ENCODE measurements around the gene PCDH7. TPM values are rescaled to one million over a fixed set of nuclear protein-coding genes. Genes with fewer than 3 reads are reported as not detected.

Gene PCDH7
- total and polyA plus RNA-seq, 4 donors: 0.75 to 57.6 (median 5.3) TPM

DNA sequence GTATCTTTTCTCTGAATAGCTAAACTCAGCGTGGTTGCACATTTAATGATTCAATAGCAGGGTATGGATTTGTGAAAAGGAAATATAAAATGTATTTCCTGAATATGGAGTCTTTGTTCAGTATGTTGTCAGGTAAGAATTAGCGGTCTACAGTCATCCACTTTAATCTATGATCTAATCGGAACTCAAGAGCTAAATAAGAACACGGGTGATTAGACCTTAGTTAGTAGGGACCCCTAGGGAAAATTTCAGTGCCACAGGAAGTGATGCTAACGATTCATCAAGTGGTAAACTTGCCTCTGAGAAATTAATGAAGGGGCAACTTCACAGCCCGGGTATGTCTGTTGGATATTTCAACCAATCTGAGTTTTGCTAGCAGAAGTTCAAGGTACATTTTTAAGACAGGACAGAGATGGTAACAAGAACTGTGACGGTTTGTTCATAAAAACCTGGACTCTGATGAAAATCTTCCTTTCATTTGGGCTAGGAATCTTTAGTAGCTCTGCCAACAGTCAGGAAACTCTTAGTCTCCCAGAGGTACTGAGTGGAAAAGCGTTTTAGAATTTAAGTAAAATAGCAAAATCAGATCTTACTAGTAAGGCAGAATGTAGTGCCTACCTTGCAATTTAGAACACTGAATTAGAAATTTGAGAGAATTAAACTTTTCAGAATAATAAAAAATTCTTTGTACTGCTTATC is 47.1 kb downstream of the PCDH7 start:
- TF ChIP-seq, protein P1, sequence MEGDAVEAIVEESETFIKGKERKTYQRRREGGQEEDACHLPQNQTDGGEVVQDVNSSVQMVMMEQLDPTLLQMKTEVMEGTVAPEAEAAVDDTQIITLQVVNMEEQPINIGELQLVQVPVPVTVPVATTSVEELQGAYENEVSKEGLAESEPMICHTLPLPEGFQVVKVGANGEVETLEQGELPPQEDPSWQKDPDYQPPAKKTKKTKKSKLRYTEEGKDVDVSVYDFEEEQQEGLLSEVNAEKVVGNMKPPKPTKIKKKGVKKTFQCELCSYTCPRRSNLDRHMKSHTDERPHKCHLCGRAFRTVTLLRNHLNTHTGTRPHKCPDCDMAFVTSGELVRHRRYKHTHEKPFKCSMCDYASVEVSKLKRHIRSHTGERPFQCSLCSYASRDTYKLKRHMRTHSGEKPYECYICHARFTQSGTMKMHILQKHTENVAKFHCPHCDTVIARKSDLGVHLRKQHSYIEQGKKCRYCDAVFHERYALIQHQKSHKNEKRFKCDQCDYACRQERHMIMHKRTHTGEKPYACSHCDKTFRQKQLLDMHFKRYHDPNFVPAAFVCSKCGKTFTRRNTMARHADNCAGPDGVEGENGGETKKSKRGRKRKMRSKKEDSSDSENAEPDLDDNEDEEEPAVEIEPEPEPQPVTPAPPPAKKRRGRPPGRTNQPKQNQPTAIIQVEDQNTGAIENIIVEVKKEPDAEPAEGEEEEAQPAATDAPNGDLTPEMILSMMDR (IDR thresholded peaks at IDR 0.05; ENCODE audit: control extremely low read depth, extremely low read depth): no peak
- Histone ChIP-seq H3K36me3 (ENCODE audit: control insufficient read depth in 4 of 4, insufficient read depth in 4 of 4, low read length in 4 of 4) (peaks cover 0 to 2% (median 0%) of the 10 kb centered on the region in 4 donors), H3K27me3 (ENCODE audit: control insufficient read depth in 3 of 3, insufficient read depth in 3 of 3, low read length in 2 of 3) (no peaks in the 10 kb centered on the region), H3K4me1 (ENCODE audit: control insufficient read depth in 5 of 5, insufficient read depth in 5 of 5, low read length in 5 of 5) (peaks cover 0 to 34% (median 13%) of the 10 kb centered on the region in 5 donors), H3K9me3 (ENCODE audit: control insufficient read depth in 4 of 4, insufficient read depth in 3 of 4, low read length in 3 of 4) (no peaks in the 10 kb centered on the region), H3K9ac (ENCODE audit: insufficient read depth in 1 of 2, low read length in 2 of 2) (no peak overlapping the region), H3K27ac (ENCODE audit: low read depth in 1 of 2, low read length in 1 of 2) (no peak overlapping the region), H3K4me3 (no peak overlapping the region)
- 80 to 84% methylated on average over 8 of the region's 8 CpGs for WGBS, 2 donors
- ATAC-seq (ENCODE audit: insufficient read depth, low FRiP score): no peak
- no peak for DNase-seq

DNA sequence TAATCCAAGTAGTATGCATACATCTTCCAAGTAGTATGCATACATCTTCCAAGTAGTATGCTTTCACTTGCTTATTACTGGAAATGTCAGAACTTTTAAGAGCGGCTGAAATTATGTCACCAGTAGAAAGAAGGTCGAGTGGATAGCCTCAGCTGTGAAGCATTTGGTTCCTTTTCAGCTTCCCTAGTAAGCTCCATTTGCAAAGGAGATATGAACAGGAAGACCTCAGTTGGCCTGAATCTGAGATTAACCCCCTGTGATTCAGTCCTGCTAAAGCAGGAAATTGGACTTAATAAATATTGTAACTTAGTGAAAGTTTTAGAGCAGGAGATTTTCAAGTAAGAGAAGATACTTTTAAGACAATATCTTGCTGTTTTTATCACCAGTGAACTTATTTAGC is 48.1 kb downstream of the PCDH7 start:
- Histone ChIP-seq H3K27ac (ENCODE audit: low read depth in 1 of 2, low read length in 1 of 2) (no peak overlapping the region), H3K4me1 (ENCODE audit: control insufficient read depth in 5 of 5, insufficient read depth in 5 of 5, low read length in 5 of 5) (peaks cover 0 to 34% (median 13%) of the 10 kb centered on the region in 5 donors), H3K9me3 (ENCODE audit: control insufficient read depth in 4 of 4, insufficient read depth in 3 of 4, low read length in 3 of 4) (no peaks in the 10 kb centered on the region), H3K27me3 (ENCODE audit: control insufficient read depth in 3 of 3, insufficient read depth in 3 of 3, low read length in 2 of 3) (no peaks in the 10 kb centered on the region), H3K36me3 (ENCODE audit: control insufficient read depth in 4 of 4, insufficient read depth in 4 of 4, low read length in 4 of 4) (peaks cover 0 to 4% (median 0%) of the 10 kb centered on the region in 4 donors), H3K9ac (ENCODE audit: insufficient read depth in 1 of 2, low read length in 2 of 2) (no peak overlapping the region), H3K4me3 (no peak overlapping the region)
- 36 to 56% methylated on average over 2 of the region's 2 CpGs for WGBS, 2 donors
- ATAC-seq (ENCODE audit: insufficient read depth, low FRiP score) (no peak), DNase-seq (no peak)
- TF ChIP-seq, protein P1 (IDR thresholded peaks at IDR 0.05; ENCODE audit: control extremely low read depth, extremely low read depth): no peak

DNA sequence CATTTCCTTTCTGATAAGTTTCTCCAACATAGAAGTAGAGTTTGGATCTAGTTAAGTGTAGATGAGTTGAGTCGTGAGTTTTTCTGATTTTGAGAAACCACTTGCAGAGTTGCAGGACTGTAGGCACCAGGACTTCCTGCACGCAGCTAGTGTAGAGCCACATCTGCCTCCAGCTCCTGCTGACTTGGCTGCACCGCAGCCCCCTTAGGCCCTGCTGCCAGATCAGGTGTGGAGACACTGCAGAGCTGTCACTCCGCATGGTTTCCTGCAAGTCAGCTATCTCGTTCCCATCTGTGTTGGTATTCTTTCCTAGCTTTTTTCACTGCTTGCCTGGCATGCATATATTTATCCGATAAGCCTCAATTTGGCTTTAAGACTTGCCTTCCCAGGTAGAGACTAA is 48.9 kb downstream of the PCDH7 start:
- H3K27ac ChIP-seq (ENCODE audit: low read depth in 1 of 2, low read length in 1 of 2): no peak overlapping the region
- DNase-seq: no peak
- no peak overlapping the region for H3K4me3 ChIP-seq
- no peak for ATAC-seq (ENCODE audit: insufficient read depth, low FRiP score)
- no peaks in the 10 kb centered on the region for H3K27me3 ChIP-seq (ENCODE audit: control insufficient read depth in 3 of 3, insufficient read depth in 3 of 3, low read length in 2 of 3)
- 72 to 83% methylated on average over 6 of the region's 6 CpGs for WGBS, 2 donors
- H3K4me1 ChIP-seq (ENCODE audit: control insufficient read depth in 5 of 5, insufficient read depth in 5 of 5, low read length in 5 of 5): peaks cover 0 to 37% (median 13%) of the 10 kb centered on the region in 5 donors
- H3K9ac ChIP-seq (ENCODE audit: insufficient read depth in 1 of 2, low read length in 2 of 2): no peak overlapping the region
- H3K9me3 ChIP-seq (ENCODE audit: control insufficient read depth in 4 of 4, insufficient read depth in 3 of 4, low read length in 3 of 4): no peaks in the 10 kb centered on the region
- peaks cover 0 to 4% (median 0%) of the 10 kb centered on the region in 4 donors for H3K36me3 ChIP-seq (ENCODE audit: control insufficient read depth in 4 of 4, insufficient read depth in 4 of 4, low read length in 4 of 4)
- TF ChIP-seq, protein P1 (IDR thresholded peaks at IDR 0.05; ENCODE audit: control extremely low read depth, extremely low read depth): no peak
